Measurements from ENCODE around the gene FAM117A.
"Not testable (repeated sequence)": the region's sequence is repeated elsewhere in the genome, so short reads cannot be mapped to it uniquely, and the experiment has no call there.

The FAM117A gene

DNA sequence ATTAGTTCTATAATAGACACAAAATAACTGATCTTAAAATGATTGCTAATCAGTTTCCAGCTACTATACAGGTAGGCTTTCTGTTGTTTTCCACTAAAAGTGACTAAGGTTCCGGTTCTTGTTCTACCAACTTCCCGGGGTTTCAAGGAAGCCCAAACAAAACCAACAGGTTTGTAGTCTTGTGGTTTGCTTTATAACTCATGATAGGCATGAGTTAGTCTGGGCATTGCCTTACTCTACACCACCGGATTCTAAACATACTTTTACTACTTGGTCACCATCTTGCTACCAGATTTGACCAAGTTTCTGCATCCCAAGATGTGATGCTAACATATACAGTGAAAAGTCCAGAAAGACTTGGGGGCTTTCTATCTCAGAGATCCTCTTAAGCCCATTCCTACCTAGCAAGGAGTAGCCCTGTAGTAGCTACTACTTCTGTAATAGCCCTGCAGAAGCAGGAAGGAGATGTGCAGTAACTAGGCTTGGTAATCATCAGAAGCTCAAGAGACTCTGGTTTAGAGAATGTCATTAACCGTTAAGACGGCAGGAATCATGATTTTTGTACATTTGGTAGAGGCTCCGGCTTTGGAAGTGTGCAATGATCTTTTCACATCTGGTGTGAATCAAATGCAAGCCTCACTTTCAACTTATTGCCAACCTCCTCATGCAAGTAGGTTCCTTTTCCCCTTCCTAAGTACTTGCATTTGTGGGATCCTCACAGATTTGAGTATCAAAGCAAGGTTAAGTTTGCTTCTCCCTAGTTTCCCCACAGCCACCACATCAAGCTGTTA lies 1.6 kb downstream of the FAM117A start:
- peak; percentile 16 for DNase-seq (ENCODE audit: low read depth, low spot score)

DNA sequence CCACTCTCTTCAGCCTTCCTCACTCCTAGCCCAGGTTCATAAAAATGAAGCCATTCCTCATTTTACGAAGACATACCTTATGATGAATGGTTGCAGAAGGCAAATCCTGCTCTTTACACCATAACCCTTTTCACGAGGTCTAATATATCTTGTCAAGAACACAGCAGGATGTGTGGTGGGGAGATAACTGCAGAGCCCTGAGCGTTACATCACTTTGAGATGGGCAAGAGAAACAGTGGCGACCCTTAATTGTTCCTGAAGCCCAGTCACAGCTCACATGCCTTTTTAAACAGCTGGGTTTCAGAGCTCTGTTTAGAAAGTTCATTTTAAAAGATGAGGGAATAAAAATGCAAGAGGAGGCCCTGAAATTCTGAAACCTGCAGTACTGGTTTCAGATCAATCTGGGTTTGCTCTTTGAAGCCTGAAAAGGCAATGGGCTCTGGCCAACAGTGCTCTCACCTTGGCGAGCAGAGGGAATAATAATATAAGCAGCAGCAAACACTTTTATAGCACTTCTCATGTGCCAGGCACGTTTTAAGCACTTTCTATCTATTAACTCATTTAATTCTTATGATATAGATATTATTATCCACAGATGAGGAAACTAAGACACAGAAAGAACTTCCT lies 2.9 kb downstream of the FAM117A start:
- DNase-seq (ENCODE audit: low read depth, low spot score), result no peak

GRCh38 chr17:49760296-49760695 lies 3.6 kb downstream of the FAM117A start:
- DNase-seq (ENCODE audit: low read depth, low spot score), result no peak

GRCh38 chr17:49759203-49759602 lies 4.7 kb downstream of the FAM117A start:
- no peak for DNase-seq (ENCODE audit: low read depth, low spot score)

GRCh38 chr17:49758464-49759010 lies 5.4 kb downstream of the FAM117A start:
- not testable (repeated sequence) for DNase-seq (ENCODE audit: low read depth, low spot score)

GRCh38 chr17:49757151-49757777 lies 6.7 kb downstream of the FAM117A start:
- DNase-seq (ENCODE audit: low read depth, low spot score), result no peak

GRCh38 chr17:49756323-49757150 lies 7.4 kb downstream of the FAM117A start:
- no peak for DNase-seq (ENCODE audit: low read depth, low spot score)

GRCh38 chr17:49755663-49756283 lies 8.2 kb downstream of the FAM117A start:
- DNase-seq (ENCODE audit: low read depth, low spot score), result no peak

- no peak for DNase-seq (ENCODE audit: low read depth, low spot score)
These were observed 10.0 kb downstream of the FAM117A start for GRCh38 chr17:49753959-49754391.

DNA sequence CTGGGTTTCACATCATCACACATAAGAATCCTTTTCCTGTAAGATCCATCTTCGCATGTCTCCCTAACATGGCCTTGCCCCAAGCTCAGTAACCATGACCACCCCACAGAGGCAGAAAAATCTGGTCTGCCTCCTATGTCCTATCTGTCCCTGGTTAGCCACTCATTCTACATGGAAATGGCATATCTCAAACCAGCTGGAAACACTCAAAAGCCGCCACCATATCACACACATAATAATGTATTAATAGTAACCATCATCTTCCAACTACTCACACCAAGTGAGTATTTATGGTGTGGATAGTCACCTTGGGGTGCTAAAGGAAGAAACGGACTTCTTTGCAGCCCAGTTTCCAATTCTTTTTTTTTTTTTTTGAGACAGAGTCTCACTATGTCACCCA lies 11.4 kb downstream of the FAM117A start:
- DNase-seq (ENCODE audit: low read depth, low spot score), result no peak

DNA sequence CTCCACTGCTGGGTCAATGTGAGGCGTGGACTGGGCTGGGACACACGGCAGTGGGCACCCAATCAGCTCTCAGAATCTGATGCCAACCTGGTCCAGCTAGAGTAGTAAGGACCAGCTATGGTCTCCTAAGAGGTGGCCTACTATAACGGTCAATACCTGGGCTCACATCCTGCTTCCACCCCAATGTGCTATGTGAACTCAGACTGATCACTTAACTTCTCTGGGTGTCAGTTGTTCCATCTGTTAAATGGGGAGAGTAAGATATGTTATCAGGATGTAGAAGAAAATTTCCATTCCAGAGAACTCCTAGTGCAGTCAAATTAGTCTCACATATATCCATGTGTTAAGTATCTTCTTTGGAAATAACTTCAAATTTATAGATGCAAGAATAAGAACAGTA lies 14.2 kb downstream of the FAM117A start:
- DNase-seq (ENCODE audit: low read depth, low spot score), result no peak

DNA sequence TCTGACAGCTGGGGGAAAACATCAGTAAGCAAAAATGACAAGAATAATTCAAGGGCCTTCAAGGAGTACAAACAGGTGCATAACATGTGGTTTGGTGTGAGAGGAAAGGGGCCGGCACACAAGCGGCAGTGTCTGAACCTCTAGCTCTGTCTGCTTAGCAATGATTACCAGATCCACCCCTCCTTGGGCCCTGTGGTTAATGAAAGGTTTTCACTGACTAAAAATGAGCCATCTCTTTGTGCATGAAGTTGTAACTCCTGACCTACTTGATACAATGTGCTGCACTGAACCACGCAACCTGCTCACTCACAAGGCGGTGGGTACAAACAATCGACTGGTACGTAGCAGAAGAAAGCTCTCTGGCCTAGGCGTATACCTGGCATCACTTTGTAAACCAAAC lies 15.1 kb downstream of the FAM117A start:
- DNase-seq (ENCODE audit: low read depth, low spot score), result no peak

DNA sequence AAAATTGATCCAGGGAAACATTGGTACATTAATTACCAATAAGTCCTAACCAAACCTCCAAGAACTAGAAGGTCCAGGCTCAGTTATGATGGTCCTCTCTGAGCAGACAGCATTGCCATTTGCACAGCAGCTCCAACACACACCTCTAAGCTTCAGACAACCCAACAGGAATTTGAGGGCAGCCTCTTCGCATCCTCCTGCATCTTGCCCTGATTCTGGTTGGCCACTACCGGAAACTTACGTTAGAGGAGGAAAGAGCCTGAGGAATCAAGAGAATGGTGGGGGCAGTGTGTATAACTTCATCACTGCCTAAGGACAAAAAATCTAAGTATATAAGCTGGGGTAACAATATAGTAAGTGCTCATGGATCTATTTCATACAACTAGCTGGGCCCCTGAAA lies 15.7 kb downstream of the FAM117A start:
- no peak for DNase-seq (ENCODE audit: low read depth, low spot score)

GRCh38 chr17:49747632-49748031 lies 16.3 kb downstream of the FAM117A start:
- DNase-seq (ENCODE audit: low read depth, low spot score), result no peak

- DNase-seq (ENCODE audit: low read depth, low spot score), result no peak
These were observed 17.0 kb downstream of the FAM117A start for GRCh38 chr17:49746791-49747490.

GRCh38 chr17:49745175-49746139 lies 18.5 kb downstream of the FAM117A start:
- DNase-seq (ENCODE audit: low read depth, low spot score), result no peak

DNA sequence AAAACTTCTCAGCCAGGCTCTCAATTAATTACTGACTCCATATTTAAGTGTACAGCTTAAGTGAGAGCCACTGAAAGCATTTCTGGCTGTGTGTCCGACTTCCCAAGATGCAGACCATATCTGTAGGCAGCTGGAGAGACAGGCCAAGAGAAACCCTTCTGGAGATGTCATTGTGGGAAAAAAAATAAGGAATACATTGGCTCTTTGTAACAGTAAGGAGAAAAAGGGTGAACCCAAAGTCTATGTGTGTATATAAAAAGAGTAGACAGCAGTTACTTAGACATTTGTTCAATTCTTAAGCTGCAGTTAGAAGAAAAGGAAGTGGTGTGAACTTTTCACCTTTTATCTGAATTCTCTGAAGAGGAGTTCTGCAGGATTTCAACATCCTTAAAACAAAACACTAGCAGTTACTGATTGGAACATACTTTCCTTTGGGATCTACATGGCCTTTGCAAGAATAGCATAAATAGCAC lies 21.7 kb downstream of the FAM117A start:
- DNase-seq (ENCODE audit: low read depth, low spot score), result no peak

DNA sequence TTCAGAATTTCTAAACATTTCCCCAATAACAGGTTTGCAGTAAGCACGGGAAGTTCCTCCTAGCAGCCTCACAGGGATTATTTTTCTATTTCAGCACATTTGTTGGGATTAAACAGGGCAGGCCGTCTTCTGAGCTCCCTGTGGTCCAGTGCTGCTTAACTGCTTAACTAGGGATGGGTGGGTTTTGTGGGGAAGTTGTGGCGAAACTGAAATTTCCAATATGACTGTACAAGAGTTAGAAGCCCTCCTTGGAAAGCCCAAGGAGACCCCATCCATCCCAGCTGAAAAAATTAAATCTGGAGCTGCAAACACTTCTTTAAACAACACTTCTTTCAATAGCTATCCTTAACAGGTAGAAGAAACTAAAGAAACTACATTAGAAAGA lies 22.2 kb downstream of the FAM117A start:
- no peak for DNase-seq (ENCODE audit: low read depth, low spot score)

GRCh38 chr17:49741009-49741691 lies 22.8 kb downstream of the FAM117A start:
- DNase-seq (ENCODE audit: low read depth, low spot score), result peak; percentile 50
